Neural cell (in vitro differentiated cells): ENCODE measurements around the gene SH3PXD2B.

Experiments
- EZH2 ChIP-seq: fragments of 200-600, 300-800 bp; shearing (Covaris generic), sonication (generic); IDR thresholded peaks from 2 replicates; pipeline ENCODE4 v1.6.1; 2014; ENCODE audit warnings: antibody characterized with exemption, low read length, borderline replicate concordance, mild to moderate bottlenecking; ENCODE audit not compliant: insufficient read depth, poor library complexity, severe bottlenecking
- TF ChIP-seq, protein P1 (sequence below): fragments of 450-650 bp; IDR thresholded peaks from 2 replicates; pipeline ENCODE4 v1.5.1; 2014; ENCODE audit warnings: antibody characterized with exemption, mild to moderate bottlenecking, moderate library complexity; ENCODE audit not compliant: poor library complexity, severe bottlenecking

DNA sequence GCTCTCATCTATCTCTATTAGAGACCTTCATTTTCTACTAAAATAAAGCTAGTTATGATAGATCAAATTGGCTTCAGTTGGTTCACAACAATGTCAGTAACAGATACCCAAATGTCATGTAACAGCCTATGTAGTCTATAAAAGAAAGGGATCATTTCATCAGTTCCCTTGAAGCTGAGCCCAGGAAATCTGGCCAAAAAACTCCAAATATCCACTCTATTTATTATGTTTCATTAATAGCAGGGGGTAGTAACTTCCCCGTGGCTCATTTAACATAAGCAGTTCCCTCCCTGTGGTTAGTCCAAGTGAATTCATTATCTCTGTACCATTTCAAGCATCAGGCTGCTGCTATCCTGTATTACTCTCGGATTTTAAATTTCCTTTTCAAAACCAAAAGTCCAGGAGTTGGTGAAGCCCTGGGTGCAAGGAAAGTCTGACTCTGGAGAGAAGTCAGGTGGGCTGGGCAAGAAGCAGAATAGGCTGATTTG, 66.0 kb downstream of the SH3PXD2B start:
- TF ChIP-seq EZH2, result no peak
- TF ChIP-seq, protein P1, sequence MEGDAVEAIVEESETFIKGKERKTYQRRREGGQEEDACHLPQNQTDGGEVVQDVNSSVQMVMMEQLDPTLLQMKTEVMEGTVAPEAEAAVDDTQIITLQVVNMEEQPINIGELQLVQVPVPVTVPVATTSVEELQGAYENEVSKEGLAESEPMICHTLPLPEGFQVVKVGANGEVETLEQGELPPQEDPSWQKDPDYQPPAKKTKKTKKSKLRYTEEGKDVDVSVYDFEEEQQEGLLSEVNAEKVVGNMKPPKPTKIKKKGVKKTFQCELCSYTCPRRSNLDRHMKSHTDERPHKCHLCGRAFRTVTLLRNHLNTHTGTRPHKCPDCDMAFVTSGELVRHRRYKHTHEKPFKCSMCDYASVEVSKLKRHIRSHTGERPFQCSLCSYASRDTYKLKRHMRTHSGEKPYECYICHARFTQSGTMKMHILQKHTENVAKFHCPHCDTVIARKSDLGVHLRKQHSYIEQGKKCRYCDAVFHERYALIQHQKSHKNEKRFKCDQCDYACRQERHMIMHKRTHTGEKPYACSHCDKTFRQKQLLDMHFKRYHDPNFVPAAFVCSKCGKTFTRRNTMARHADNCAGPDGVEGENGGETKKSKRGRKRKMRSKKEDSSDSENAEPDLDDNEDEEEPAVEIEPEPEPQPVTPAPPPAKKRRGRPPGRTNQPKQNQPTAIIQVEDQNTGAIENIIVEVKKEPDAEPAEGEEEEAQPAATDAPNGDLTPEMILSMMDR, result no peak
